DND-41 (cell line): ENCODE results near the gene C11orf68.

ENCODE experiments used
- ATAC-seq: fragments of 200-7000 bp; cut with Tn5 transposase; 3 replicates; pipeline ENCODE4 v1.9.1; 2021; ENCODE audit warnings: low read depth; ENCODE audit not compliant: insufficient read depth
- DNase-seq: peaks from one replicate; pipeline ENCODE4 v3.0.0-alpha.2; 2020
- H2AFZ ChIP-seq: 2 replicates; pipeline ENCODE4 v1.6.0; 2012; ENCODE audit warnings: low read depth, low read length
- H3K27ac ChIP-seq: 2 replicates; pipeline ENCODE4 v1.5.1; 2012; ENCODE audit warnings: low read length, inconsistent platforms
- H3K27me3 ChIP-seq: fragments of 200-600 bp; sonication (generic); 2 replicates; pipeline ENCODE4 v1.6.0; 2012; ENCODE audit warnings: low read length, mild to moderate bottlenecking, inconsistent platforms; ENCODE audit not compliant: insufficient read depth, poor library complexity
- H3K36me3 ChIP-seq: 2 replicates; pipeline ENCODE4 v1.5.1; 2012; ENCODE audit warnings: low read length, inconsistent platforms; ENCODE audit not compliant: insufficient read depth
- H3K4me1 ChIP-seq: 2 replicates; pipeline ENCODE4 v1.5.1; 2012; ENCODE audit warnings: mild to moderate bottlenecking, low read length; ENCODE audit not compliant: insufficient read depth
- H3K4me2 ChIP-seq: 2 replicates; pipeline ENCODE4 v1.6.0; 2012; ENCODE audit warnings: mild to moderate bottlenecking, moderate library complexity, low read length, inconsistent platforms; ENCODE audit not compliant: insufficient read depth
- H3K4me3 ChIP-seq, 2 experiments: fragments of 200-600 bp in 1 of 2; shearing (Covaris generic) in 1 of 2; 2 replicates each; pipeline ENCODE4 v1.5.1; 2012 to 2016; ENCODE audit warnings: inconsistent platforms in 2 of 2, low read length in 2 of 2, mild to moderate bottlenecking in 2 of 2, low read depth in 1 of 2, moderate library complexity in 1 of 2
- H3K79me2 ChIP-seq: 2 replicates; pipeline ENCODE4 v1.6.0; 2012; ENCODE audit warnings: low read length, inconsistent platforms; ENCODE audit not compliant: insufficient read depth
- H3K9ac ChIP-seq: 2 replicates; pipeline ENCODE4 v1.6.0; 2012; ENCODE audit warnings: low read depth, mild to moderate bottlenecking, inconsistent platforms, low read length, moderate library complexity
- H3K9me3 ChIP-seq: 2 replicates; pipeline ENCODE4 v1.5.1; 2012; ENCODE audit warnings: low read length, moderate library complexity, mild to moderate bottlenecking, inconsistent platforms; ENCODE audit not compliant: insufficient read depth, severe bottlenecking
- H4K20me1 ChIP-seq: 2 replicates; pipeline ENCODE4 v1.6.0; 2012; ENCODE audit warnings: low read length; ENCODE audit not compliant: insufficient read depth
- EZH2 ChIP-seq: IDR thresholded peaks from 3 replicates; pipeline ENCODE4 v1.6.1; 2012; ENCODE audit warnings: borderline replicate concordance, low read depth, mild to moderate bottlenecking, moderate library complexity, low read length, inconsistent platforms; ENCODE audit not compliant: severe bottlenecking
- TF ChIP-seq, protein P1 (sequence below): IDR thresholded peaks from 2 replicates; pipeline ENCODE4 v1.5.1; 2012; ENCODE audit warnings: borderline replicate concordance, low read length, moderate library complexity, mild to moderate bottlenecking; ENCODE audit not compliant: poor library complexity, severe bottlenecking; ENCODE audit errors: extremely low read depth

Gene C11orf68

GRCh38 chr11:65883058-65883761, 35.7 kb downstream of the C11orf68 start:
- Histone ChIP-seq H3K79me2 (peaks cover 20% of the 10 kb centered on the region), H3K4me3 (no peak overlapping the region), H3K9ac (no peak overlapping the region), H4K20me1 (peaks cover 15% of the 10 kb centered on the region), H3K4me2 (no peak overlapping the region), H3K4me1 (peaks cover 39% of the 10 kb centered on the region), H2AFZ (no peak overlapping the region), H3K36me3 (peaks cover 57% of the 10 kb centered on the region), H3K27me3 (no peaks in the 10 kb centered on the region), H3K9me3 (no peaks in the 10 kb centered on the region), H3K27ac (no peak overlapping the region)
- ATAC-seq (no peak), DNase-seq (no peak)
- no peak for TF ChIP-seq EZH2
- TF ChIP-seq, protein P1, sequence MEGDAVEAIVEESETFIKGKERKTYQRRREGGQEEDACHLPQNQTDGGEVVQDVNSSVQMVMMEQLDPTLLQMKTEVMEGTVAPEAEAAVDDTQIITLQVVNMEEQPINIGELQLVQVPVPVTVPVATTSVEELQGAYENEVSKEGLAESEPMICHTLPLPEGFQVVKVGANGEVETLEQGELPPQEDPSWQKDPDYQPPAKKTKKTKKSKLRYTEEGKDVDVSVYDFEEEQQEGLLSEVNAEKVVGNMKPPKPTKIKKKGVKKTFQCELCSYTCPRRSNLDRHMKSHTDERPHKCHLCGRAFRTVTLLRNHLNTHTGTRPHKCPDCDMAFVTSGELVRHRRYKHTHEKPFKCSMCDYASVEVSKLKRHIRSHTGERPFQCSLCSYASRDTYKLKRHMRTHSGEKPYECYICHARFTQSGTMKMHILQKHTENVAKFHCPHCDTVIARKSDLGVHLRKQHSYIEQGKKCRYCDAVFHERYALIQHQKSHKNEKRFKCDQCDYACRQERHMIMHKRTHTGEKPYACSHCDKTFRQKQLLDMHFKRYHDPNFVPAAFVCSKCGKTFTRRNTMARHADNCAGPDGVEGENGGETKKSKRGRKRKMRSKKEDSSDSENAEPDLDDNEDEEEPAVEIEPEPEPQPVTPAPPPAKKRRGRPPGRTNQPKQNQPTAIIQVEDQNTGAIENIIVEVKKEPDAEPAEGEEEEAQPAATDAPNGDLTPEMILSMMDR, result no peak

DNA sequence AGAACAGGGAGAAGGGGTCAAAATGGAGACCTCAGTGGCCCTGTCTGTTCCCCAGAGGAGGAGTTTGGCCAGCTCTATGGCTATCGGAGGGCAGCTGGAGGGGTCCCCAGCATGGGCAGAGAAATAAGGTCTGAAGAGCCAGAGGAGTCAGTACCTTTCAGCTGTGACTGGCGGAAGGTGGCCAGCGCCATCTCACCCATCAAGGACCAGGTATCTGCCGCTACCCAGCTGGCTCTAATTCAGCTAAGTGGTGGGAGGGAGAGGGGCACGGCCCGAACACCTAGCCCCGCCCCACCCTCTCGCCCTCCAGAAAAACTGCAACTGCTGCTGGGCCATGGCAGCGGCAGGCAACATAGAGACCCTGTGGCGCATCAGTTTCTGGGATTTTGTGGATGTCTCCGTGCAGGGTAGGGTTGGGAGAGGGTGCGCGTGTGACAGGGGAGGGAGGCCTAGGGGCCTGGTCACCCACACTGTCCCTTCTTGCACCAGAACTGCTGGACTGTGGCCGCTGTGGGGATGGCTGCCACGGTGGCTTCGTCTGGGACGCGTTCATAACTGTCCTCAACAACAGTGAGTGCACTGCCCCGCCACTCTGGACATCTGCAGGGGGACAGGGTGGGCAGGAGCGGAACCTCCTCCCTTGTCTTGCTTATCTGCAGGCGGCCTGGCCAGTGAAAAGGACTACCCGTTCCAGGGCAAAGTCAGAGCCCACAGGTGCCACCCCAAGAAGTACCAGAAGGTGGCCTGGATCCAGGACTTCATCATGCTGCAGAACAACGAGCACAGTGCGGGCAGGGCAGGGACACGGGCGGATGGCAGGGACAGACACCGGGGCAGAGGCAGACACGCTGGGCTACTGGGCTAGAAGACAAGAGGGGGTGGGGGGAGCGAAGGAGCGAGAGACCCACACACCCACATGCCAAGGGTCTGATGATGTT, 36.5 kb downstream of the C11orf68 start:
- no peak for TF ChIP-seq EZH2
- TF ChIP-seq, protein P1, result no peak
- Histone ChIP-seq H3K79me2 (peaks cover 12% of the 10 kb centered on the region), H3K36me3 (peaks cover 53% of the 10 kb centered on the region), H3K4me2 (no peak overlapping the region), H3K4me3 (no peak overlapping the region), H3K27ac (no peak overlapping the region), H3K9me3 (no peaks in the 10 kb centered on the region), H3K9ac (no peak overlapping the region), H2AFZ (no peak overlapping the region), H3K4me1 (peaks cover 33% of the 10 kb centered on the region), H4K20me1 (peaks cover 15% of the 10 kb centered on the region), H3K27me3 (no peaks in the 10 kb centered on the region)
- ATAC-seq (no peak), DNase-seq (no peak)

DNA sequence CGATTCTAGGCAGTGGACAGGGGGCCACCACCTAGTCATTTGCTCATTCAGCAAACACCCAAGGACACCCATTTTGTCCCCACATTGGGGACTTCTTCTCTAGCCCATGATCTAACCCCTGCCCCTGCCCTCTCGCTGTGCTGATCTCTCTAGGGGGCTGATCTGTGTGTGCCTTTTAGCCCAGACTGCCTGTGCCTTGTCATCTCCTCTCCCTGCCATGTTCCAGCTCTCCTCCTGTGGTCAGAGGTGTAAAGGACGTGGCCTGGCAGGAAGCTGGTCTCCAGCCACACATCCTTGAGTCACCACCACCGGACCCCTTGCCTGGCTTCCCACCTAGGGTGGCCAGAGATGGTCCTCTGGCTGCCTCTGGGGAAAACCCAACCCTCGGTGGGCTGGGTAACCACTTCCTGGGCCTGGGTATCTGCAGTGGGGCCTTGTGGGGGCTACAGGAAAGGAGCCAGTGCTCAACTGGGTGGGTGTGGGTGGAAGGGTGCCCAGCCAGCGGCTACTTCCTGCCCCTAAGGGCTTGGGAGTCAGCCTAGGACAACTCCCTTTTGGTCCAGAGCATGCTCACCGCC, 37.9 kb downstream of the C11orf68 start:
- peaks cover 39% of the 10 kb centered on the region for H3K36me3 ChIP-seq
- TF ChIP-seq EZH2, result no peak
- TF ChIP-seq, protein P1, result no peak
- H3K4me3 ChIP-seq, result no peak overlapping the region
- DNase-seq, result no peak
- H3K27ac ChIP-seq, result no peak overlapping the region
- H3K79me2 ChIP-seq, result 0 out of 2 replicates have a peak, but pooled peaks cover 3% of the 10 kb centered on the region
- no peak overlapping the region for H3K4me2 ChIP-seq
- no peak overlapping the region for H3K9ac ChIP-seq
- ATAC-seq, result no peak
- H3K27me3 ChIP-seq, result no peaks in the 10 kb centered on the region
- no peaks in the 10 kb centered on the region for H3K9me3 ChIP-seq
- H2AFZ ChIP-seq, result no peak overlapping the region
- peaks cover 15% of the 10 kb centered on the region for H4K20me1 ChIP-seq
- H3K4me1 ChIP-seq, result peaks cover 20% of the 10 kb centered on the region
